HG03378 (cell line): Measurements from ENCODE around the gene MKLN1.

Experiments
- ATAC-seq: cut with Tn5 transposase; IDR thresholded peaks from one replicate; pipeline ENCODE4 v1.9.1; 2021; ENCODE audit warnings: mild to moderate bottlenecking, moderate library complexity; ENCODE audit not compliant: unreplicated experiment

Gene MKLN1

GRCh38 chr7:131538071-131538812, 210.6 kb downstream of the MKLN1 start:
- no peak for ATAC-seq

- ATAC-seq = no peak
These were observed 211.1 kb downstream of the MKLN1 start for GRCh38 chr7:131538813-131539179.

- no peak for ATAC-seq
These were observed 213.0 kb downstream of the MKLN1 start for GRCh38 chr7:131540491-131541162.

- ATAC-seq = no peak
These were observed 215.6 kb downstream of the MKLN1 start for GRCh38 chr7:131543298-131543697.

- ATAC-seq = no peak
These were observed 216.3 kb downstream of the MKLN1 start for GRCh38 chr7:131544021-131544420.

- no peak for ATAC-seq
These were observed 217.0 kb downstream of the MKLN1 start for GRCh38 chr7:131544449-131545301.

- no peak for ATAC-seq
These were observed 218.4 kb downstream of the MKLN1 start for GRCh38 chr7:131546126-131546525.
